Esophagus muscularis mucosa (tissue), 4 donors: ENCODE measurements around the gene LIMCH1. TPM values are rescaled to one million over a fixed set of nuclear protein-coding genes. Genes with fewer than 3 reads are reported as not detected.

Source experiments
- DNase-seq: peaks from one replicate; pipeline ENCODE4 v3.0.0-alpha.2; 2017; ENCODE audit errors: extremely low spot score
- H3K27ac ChIP-seq, 4 donors: fragments of 200-600 bp; sonication (generic); replicated peaks in 1 of 4; 1 replicate in 3 of 4; 2 replicates in 1 of 4; pipeline ENCODE4 v1.5.1; 2016 to 2019; ENCODE audit warnings: mild to moderate bottlenecking in 1 of 4
- H3K27me3 ChIP-seq, 4 donors: fragments of 200-600 bp; sonication (generic); one replicate each; pipeline versions ENCODE4 v1.5.1 to v1.6.0; 2016 to 2019
- H3K36me3 ChIP-seq, 4 donors: fragments of 200-600 bp; sonication (generic); one replicate each; pipeline ENCODE4 v1.5.1; 2016 to 2019
- H3K4me1 ChIP-seq, 4 donors: fragments of 200-600 bp; sonication (generic); one replicate each; pipeline ENCODE4 v1.5.1; 2016 to 2019
- H3K4me3 ChIP-seq, 4 donors: fragments of 200-600 bp; sonication (generic); 1 replicate in 2 of 4; 2 replicates in 2 of 4; pipeline ENCODE4 v1.5.1; 2016 to 2019; ENCODE audit warnings: mild to moderate bottlenecking in 4 of 4, moderate library complexity in 1 of 4
- H3K9me3 ChIP-seq, 4 donors: fragments of 200-600 bp; sonication (generic); 1 replicate in 3 of 4; 2 replicates in 1 of 4; pipeline ENCODE4 v1.5.1; 2016 to 2019
- CTCF ChIP-seq, 3 experiments: fragments of 200-600 bp in 2 of 3; fragments of 450-650 bp in 1 of 3; sonication (generic) in 2 of 3; IDR thresholded peaks; one replicate each; pipeline ENCODE4 v1.5.1; 2017 to 2019; ENCODE audit warnings: antibody characterized with exemption in 3 of 3, mild to moderate bottlenecking in 2 of 3, moderate library complexity in 1 of 3
- EP300 ChIP-seq: sonication (generic); formaldehyde crosslinking; IDR thresholded peaks from one replicate; pipeline ENCODE4 v1.6.1; 2017; ENCODE audit warnings: antibody characterized with exemption
- POLR2A ChIP-seq: fragments of 450-650 bp; IDR thresholded peaks from one replicate; pipeline ENCODE4 v1.6.1; 2017; ENCODE audit warnings: antibody characterized with exemption, moderate library complexity, mild to moderate bottlenecking, low read depth
- POLR2AphosphoS5 ChIP-seq, 2 donors: sonication (generic); formaldehyde crosslinking; IDR thresholded peaks; one replicate each; pipeline ENCODE4 v1.6.1; 2017; ENCODE audit warnings: antibody characterized with exemption in 2 of 2
- WGBS: methylation state at CpG from one replicate; pipeline ENCODE4 v1.1.5; 2018; 5-methylcytosine and 5-hydroxymethylcytosine counted together
- intact Hi-C: fragments of 100-400 bp; cut with DNase I; formaldehyde crosslinking; loops from one replicate; pipeline ENCODE4 v1.15.1; 2023
- total RNA-seq, 4 donors: library from RNA; depleted of rRNA; stranded (reverse); fragments of >200 nt; gene quantifications; one replicate each; pipeline versions ENCODE4 v1.1.0 to v1.2.1, GENCODE V29; 2016

The LIMCH1 gene
- total RNA-seq, 4 donors from 2014 or later: 49.0 to 101 (median 72.1) TPM

DNA sequence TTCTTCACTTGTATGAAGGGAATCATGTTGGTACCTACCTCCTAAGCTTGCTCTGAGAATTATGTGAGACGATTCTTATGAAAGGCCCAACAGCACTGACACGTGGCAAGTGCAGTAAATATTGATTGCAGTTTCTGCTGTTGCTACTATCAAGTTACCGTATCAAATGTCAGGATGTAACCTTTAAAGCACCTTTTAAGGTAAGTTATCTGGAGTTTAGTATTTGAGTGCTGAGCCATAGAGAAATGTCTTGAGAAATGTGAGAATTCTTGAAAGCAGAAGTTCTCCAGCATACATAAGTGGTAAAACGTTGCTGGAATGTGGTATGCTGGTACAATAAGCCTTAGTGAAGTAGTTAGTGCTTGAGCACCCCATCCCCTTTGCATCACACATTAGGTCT lies 120.2 kb downstream of the LIMCH1 start:
- Histone ChIP-seq H3K9me3 (no peaks in the 10 kb centered on the region), H3K4me3 (no peak overlapping the region), H3K36me3 (peaks cover 0 to 19% (median 7%) of the 10 kb centered on the region in 4 donors), H3K27ac (no peak overlapping the region), H3K27me3 (no peaks in the 10 kb centered on the region), H3K4me1 (peaks cover 7 to 18% (median 10%) of the 10 kb centered on the region in 4 donors)
- intact Hi-C loops: no loop called here
- no peak for DNase-seq
- WGBS: 70% methylated on average over 4 of the region's 4 CpGs
- TF ChIP-seq CTCF (IDR thresholded peaks at IDR 0.05) (no peak), POLR2A (no peak), POLR2AphosphoS5 (IDR thresholded peaks at IDR 0.05) (no peak), EP300 (no peak)

DNA sequence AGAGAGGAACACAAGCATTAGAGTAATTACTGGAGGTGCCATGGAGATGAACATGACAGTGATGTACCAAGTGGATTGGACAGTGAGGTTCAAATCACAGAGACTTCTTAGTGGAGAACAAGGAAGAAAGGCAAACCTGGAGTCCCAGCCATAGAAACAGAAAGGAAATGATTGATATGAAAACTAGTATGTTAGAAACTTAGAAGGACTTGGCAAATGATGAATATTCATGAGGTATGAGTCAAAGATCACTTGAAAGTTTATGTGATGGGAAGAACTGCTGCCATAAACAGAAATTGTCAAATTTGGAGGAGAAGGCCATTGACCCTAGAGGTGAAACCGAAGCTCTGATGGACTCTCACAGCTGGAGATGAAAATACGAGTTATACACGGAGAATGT lies 122.4 kb downstream of the LIMCH1 start:
- Histone ChIP-seq H3K27me3 (no peaks in the 10 kb centered on the region), H3K27ac (no peak overlapping the region), H3K4me3 (no peak overlapping the region), H3K9me3 (no peaks in the 10 kb centered on the region), H3K4me1 (peaks cover 7 to 18% (median 10%) of the 10 kb centered on the region in 4 donors), H3K36me3 (peaks cover 0 to 29% (median 6%) of the 10 kb centered on the region in 4 donors)
- no peak for DNase-seq
- WGBS: 88% methylated on average over 3 of the region's 3 CpGs
- intact Hi-C loops: loop anchor here (2.0 kb wide), 1 partner anchor 380 kb away; no protein-coding TSS in a partner anchor
- TF ChIP-seq POLR2A (no peak), CTCF (IDR thresholded peaks at IDR 0.05) (no peak), POLR2AphosphoS5 (IDR thresholded peaks at IDR 0.05) (no peak), EP300 (no peak)

GRCh38 chr4:41661442-41662076 lies 123.6 kb downstream of the LIMCH1 start:
- intact Hi-C loops: loop anchor here (2.0 kb wide), 1 partner anchor 381 kb away; no protein-coding TSS in a partner anchor
- H3K27me3 ChIP-seq: no peaks in the 10 kb centered on the region
- H3K4me1 ChIP-seq: peaks cover 4 to 8% (median 6%) of the 10 kb centered on the region in 4 donors
- no peak overlapping the region for H3K4me3 ChIP-seq
- TF ChIP-seq CTCF (IDR thresholded peaks at IDR 0.05) (peak; percentile 90 to 99 (median 97)), POLR2A (no peak)
- H3K36me3 ChIP-seq: peaks cover 0 to 34% (median 8%) of the 10 kb centered on the region in 4 donors
- 53% methylated on average over 7 of the region's 7 CpGs for WGBS
- no peaks in the 10 kb centered on the region for H3K9me3 ChIP-seq
- DNase-seq: peak; percentile 86
- H3K27ac ChIP-seq: no peak overlapping the region

GRCh38 chr4:41665636-41666207 lies 127.8 kb downstream of the LIMCH1 start:
- H3K27ac ChIP-seq: no peak overlapping the region
- no peaks in the 10 kb centered on the region for H3K9me3 ChIP-seq
- peaks cover 0 to 3% (median 0%) of the 10 kb centered on the region in 4 donors for H3K4me1 ChIP-seq
- H3K27me3 ChIP-seq: no peaks in the 10 kb centered on the region
- DNase-seq: no peak
- peaks cover 5 to 64% (median 21%) of the 10 kb centered on the region in 4 donors for H3K36me3 ChIP-seq
- TF ChIP-seq CTCF (IDR thresholded peaks at IDR 0.05): no peak
- TF ChIP-seq EP300: no peak
- TF ChIP-seq POLR2A: no peak
- no peak for TF ChIP-seq POLR2AphosphoS5 (IDR thresholded peaks at IDR 0.05)
- intact Hi-C loops: no loop called here
- no peak overlapping the region for H3K4me3 ChIP-seq
- 76% methylated on average over 3 of the region's 3 CpGs for WGBS
